NCI-H187 (cell line): ENCODE data around the gene KLF17.

Experiments
- DNase-seq, 2 experiments: peaks; one replicate each; lab custom pipeline; 2025; lab: John Stamatoyannopoulos, UW

Gene KLF17, protein sequence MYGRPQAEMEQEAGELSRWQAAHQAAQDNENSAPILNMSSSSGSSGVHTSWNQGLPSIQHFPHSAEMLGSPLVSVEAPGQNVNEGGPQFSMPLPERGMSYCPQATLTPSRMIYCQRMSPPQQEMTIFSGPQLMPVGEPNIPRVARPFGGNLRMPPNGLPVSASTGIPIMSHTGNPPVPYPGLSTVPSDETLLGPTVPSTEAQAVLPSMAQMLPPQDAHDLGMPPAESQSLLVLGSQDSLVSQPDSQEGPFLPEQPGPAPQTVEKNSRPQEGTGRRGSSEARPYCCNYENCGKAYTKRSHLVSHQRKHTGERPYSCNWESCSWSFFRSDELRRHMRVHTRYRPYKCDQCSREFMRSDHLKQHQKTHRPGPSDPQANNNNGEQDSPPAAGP

DNA sequence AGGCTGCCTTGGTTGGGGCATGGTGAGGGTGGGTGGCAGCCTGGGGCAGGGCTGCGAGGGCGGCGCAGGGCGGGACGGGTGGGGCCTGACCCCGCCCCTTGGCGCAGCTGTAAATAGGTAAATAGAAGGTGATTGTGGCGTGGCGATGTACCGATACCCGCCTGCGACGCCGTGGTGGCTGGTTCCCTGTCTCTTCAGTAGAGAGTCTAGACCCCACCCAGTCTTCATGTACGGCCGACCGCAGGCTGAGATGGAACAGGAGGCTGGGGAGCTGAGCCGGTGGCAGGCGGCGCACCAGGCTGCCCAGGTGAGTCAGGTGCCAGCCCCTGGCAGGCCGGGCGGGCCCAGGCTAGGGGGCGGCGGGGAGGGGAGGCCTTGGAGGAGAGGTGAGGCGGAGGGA, at the start of gene KLF17:
Gene KLF17, plus strand, starts transcription at position 140 of the 400 bp plus-strand sequence. Its CDS starts 87 bp downstream, at position 227.
- no peak for DNase-seq

DNA sequence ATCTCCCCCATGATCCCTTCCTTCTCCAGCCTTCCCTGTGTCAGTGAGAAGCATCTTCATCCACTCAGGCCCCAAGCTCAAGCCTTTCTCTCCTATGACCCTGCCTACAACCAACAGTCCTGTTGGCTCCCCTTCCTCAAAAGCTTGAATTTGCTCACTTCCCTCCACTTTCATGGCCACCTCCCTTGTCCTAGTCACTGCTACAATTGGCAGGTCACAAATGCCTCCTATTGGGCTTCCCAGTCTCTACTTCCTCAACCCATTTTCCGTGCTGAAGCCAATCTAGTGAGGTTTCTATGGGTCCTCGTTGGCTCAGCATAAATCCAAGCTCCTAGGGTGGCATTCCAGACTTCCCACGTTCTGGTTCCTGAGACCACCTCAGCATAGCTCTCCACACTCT, 47.2 kb upstream of the KLF17 start:
- no peak for DNase-seq

DNA sequence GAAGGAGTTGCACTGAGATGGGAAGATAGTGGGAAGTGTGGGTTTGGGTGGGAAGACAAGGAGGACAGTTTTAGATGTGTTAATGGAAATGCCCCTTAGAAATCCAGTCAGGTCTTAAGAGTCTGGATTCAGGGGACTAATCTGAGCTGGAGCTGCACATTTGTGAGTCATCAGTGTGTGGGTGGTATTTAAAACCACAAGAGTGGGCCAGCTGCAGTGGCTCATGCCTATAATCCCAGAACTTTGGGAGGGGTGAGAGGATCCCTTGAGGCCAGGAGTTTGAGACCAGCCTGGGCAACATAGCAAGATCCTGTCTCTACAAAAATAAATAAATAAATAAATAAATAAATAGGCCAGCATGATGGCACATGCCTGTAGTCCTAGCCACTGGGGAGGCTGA, 46.4 kb upstream of the KLF17 start:
- DNase-seq = no peak

DNA sequence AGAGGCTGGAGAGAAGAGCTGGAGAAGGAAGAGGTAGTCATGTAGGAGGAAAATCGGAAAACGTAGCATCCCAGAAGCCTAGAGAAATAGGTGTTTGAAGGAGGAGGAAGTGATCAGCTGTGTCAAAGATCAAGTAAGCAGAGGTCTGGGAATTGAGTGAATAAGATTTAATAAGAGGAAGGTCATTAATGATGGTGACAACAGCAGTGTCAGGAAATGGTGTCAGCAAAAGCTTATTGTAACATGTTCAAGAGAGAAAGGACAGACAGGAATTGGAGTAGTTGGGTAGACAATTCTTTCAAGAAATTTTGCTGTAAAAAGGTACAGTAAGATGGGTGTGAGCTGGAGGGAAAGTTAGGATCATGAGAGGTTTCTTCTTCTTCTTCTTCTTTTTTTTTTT, 45.8 kb upstream of the KLF17 start:
- DNase-seq = no peak

DNA sequence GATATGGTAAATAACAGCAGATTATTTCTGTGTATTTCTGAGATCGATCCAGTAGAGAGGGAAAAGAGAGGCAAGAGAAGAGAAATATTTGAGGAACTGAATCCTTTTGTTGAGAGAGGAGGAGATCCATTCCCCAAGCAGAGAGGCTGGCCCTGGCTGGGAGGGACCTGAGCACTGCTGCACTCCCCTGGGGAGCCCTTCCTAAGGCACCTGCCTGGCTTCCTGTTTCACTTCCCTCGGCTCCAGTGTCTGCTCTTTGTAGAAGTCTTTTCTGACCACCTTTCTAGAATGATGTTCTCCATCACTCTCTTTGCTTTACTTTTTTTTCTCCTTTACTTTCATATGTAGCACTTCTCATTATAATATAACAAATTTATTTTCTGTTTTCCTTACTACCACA, 45.1 kb upstream of the KLF17 start:
- DNase-seq = no peak

DNA sequence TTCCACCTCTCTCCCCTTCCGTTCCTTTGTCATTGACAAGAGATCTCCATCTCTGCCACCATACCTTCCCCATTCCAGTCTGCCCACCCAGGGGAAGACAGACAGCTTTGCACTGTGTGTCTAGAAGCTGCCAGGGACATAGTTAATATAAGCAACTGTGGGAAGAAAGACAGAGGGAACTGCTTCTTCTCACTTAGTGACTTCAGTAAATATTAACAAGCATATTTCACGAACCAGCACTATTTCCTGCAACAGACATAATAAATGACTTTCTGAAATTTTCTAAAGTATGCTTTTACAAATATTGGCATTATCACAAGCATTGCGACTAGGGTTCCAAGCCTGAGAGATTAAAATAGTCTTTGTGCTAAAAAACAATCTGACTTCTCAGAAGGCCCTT, 44.2 kb upstream of the KLF17 start:
- DNase-seq = no peak

DNA sequence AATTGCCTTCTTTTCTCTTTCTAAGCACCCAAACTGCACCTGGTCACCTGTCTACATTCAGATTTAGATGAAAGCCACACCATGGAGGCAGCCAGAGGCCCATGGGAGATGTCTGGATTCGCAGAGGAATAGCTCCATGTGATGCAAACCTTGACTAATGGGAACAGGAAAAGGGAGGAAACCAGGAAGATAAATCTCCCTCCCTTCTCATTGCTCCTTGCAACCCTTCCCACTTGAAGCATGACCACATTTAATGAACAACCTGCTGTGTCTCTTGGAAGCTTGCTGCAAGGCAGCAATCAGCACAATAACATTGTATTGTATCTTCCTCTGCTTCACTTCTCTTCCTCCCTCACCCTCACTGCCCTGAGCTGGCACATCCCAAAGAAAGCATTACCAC, 42.6 kb upstream of the KLF17 start:
- no peak for DNase-seq

DNA sequence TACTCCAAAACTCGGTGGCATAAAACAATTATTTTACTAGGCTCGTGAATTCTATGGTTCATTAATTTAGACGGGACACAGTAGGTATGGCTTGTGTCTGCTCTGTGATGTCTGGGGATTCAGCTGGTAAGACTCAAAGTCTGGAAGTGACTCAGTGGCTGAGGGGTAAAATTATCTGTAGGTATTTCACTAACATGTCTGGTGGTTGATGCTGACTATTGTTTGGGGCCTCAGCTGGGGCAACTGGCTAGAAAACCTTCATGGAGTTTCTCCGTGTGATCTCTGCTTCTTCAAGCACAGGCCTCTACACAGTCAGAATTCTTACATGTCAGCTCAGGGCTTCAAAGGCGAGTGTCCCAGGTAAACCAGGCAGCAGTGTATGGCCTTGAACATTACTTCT, 41.2 kb upstream of the KLF17 start:
- DNase-seq = no peak

DNA sequence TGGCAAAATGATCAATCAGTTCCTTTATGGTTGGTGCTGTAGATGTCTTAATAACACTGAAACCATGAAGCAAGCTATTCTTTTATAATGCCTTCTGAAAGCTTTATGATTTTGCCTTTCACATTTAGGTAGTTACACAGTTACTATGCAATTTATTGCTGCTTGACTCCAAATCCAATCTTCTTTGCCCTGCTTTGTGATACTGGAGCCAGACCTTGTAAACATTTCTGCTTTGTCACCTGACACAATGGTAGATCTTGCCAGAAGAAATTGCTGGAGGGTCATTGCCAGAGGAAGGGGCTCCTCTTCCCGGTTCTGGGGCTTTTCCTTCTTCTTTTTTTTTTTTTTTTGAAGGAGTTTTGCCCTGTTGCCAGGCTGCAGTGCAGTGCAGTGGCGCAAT, 40.5 kb upstream of the KLF17 start:
- no peak for DNase-seq

DNA sequence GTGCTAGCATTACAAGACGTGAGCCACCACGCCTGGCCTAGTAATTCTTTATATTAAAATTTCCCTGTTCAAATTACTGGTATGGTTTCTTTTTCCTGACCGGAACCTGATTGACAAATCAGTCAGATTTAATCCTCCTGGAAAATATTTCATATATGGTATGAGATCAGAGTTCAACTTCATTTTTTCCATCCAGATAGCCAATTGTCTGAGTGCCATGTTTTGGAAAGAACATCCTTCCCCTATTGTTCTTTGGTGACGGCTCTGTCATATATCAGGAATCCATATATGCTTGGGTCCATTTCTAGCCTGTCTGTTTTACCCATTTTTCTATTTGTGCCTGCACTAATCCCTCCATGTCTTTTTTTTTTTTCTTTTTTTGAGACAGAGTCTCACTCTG, 39.1 kb upstream of the KLF17 start:
- no peak for DNase-seq

DNA sequence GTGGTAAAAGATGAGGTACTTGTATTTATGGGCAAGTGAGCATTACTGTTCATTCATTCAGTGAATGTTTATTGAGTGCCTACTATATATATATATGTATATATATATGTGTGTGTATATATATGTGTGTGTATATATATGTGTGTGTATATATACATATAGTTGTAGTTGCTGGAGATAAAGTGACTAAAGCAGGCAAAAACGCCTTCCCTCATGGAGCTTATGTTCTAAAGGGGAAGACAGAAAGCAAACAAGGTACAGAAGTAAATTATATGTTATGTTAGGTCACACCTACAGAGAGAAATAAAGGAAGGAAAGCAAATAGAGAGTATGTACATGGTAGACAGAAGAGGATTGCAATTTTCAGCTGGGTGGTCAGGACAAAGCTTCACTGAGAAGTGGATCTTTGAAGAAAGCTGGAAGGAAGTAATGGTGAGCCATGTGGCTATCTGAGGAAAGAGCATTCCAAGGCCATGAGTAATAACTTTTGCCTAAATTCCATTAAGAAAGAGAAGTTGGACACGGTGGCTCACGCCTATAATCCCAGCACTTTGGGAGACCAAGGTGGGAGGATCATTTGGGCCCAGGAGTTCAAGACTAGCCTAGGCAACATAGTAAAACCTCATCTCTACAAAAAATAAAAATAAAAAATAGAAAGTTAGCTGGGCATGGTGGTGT, 33.5 kb upstream of the KLF17 start:
- no peak for DNase-seq

DNA sequence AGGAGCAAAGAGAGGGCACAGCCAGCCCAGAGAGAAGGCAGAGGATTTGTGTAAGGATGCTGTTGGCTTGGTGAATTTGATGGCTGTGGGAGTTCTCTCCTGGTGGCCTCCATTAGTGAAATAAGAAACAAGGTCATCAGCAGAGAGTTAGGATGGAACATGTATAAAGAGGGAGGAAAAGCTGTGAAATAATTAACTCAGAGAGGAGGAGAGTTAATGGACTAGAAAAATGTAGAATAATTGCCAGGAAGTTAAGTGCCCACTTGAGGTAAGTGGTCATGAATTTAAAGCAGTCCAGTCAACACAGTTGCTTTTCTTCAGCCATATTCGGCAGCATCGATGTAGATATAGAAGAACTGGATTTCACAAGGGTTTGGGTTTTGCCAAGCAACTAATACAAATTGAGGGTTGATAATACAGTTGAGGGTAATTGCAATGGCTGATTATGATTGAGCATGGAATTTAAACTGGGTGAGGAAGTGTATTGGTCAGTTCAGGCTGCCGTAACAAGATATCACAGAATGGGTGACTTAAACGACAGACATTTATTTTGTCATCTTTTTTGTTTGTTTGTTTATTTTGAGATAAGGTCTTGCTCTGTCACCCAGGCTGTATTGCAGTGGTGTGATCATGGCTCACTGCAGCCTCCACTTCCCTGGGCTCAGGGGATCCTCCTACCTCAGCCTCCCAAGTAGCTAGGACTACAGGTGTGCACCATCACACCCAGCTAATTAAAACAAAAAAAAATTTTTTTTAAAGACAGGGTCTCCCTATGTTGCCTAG, 31.7 kb upstream of the KLF17 start:
- DNase-seq = peak; percentile 8 to 46

DNA sequence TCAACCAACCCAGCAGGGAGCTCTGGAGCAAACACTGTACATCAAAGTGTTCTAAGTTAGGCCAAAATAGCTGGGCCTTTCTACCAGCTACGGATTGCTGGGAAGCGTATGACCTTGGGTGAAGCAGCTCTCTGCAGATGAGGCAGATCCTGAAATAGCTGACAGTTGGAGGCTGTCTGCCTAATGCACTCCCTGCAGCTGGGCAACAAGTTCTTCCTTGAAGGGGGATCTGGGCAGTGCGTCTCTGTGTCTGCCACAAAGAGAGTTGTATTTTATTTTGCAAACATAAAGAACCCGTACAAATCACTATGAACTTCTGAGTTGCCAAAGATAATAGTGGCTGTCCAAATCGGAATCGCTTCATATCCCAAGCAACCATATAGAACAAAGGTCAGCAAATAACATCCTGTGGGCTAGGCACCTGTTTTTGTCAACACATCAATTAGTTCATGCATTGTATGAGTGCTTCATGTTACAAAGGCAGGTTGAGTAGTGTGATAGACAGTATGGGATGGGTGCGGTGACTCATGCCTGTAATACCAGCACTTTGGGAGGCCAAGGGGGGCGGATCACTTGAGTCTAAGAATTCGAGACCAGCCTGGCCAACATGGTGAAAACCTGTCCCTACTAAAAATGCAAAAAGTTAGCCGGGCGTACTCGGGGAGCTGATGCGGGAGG, 29.1 kb upstream of the KLF17 start:
- DNase-seq = no peak

DNA sequence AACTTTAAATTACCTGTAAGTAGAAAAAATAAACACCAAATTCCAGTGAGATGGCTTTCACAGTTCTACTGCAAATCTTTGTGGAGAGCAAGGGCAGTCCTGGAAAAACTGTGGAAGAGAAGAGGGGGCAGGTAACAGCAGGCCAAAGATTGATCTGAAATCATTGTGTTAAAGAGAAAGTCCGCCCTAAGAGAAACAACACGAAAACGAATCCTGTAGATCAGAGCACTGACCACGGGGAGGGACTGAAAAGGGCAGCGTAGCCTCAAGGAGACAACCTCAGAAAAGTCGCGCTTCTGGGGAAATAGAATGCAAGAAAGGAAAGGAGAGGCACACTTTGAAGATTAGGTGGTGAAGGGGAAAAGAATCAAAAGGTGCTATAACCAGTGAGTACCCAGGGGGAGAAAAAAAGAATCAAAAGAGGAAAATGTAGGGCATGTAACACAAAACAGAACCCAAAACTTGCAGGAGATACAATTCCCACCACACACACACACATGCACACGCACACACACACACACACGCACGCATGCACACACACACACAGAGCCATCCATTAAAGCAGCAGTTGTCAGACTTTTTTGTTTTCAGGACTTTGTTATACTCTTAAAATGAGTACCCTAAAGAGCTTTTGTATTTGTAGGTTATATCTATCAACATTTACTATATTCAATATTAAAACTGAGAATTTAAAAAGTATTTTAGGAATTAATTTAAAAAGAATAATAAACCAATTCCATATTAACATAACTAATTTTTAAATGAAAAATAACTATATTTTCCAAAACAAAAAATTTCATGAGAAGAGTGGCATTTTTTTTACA, 28.0 kb upstream of the KLF17 start:
- no peak for DNase-seq

DNA sequence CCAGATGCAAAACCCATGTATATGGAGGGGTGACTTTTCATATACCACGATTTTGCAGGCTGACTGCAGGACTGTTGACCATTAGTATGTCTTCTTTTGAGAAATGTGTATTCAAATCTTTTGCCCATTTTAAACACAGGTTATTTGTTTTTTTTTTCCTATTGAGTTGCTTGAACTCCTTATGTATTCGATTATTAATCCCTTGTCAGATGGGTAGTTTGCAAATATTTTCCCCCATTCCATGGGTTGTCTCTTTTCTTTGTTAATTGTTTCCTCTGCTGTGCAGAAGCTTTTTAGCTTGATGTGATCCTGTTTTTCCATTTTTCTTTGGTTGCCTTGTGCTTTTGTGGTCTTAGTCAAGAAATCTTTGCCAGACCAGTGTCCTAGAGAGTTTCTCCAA, 24.6 kb upstream of the KLF17 start:
- no peak for DNase-seq

DNA sequence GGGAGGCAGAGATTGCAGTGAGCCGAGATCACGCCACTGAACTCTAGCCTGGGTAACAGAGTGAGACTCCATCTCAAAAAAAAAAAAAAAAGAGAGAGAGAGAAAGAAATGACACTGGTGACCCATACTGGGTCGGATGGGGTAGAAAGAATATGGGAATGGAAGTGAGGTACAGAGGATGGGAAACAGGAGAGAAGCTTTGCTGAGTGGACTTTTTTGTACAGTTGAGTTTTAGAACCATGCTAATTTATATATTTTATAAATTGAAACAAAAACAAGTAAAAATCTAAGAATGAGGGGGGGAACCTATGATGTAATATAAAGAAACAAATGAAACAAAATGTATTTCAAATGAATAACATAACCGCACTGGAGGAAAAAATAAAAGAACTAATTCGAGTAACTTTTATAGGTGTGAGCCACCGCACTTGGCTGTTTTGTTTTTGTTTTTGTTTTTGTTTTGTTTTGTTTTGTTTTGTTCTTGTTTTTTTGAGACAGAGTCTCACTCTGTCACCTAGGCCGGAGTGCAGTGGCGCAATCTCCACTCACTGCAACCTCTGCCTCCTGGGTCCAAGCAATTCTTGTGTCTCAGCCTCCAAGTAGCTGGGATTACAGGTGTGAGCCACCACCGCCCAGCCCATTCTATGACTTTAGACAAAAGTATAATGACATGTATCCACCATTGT, 18.3 kb upstream of the KLF17 start:
- no peak for DNase-seq

DNA sequence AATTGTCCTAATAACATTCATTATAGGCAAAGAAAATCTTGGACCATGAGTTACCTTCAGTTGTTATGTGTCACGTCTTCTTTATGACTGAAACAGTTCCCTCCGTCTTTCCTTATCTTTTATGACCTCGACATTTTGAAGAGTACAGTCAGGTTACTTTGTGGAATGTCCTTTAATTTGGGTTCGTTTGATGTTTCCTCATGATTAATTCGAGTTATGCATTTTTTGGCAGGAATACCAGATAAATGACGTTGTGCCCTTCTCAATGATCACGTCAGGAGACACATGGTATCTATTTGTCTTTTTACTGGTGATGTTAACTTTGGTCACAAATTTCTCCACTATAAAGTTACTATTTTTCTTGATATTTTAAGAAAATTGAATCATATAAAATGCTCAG, 17.3 kb upstream of the KLF17 start:
- no peak for DNase-seq

DNA sequence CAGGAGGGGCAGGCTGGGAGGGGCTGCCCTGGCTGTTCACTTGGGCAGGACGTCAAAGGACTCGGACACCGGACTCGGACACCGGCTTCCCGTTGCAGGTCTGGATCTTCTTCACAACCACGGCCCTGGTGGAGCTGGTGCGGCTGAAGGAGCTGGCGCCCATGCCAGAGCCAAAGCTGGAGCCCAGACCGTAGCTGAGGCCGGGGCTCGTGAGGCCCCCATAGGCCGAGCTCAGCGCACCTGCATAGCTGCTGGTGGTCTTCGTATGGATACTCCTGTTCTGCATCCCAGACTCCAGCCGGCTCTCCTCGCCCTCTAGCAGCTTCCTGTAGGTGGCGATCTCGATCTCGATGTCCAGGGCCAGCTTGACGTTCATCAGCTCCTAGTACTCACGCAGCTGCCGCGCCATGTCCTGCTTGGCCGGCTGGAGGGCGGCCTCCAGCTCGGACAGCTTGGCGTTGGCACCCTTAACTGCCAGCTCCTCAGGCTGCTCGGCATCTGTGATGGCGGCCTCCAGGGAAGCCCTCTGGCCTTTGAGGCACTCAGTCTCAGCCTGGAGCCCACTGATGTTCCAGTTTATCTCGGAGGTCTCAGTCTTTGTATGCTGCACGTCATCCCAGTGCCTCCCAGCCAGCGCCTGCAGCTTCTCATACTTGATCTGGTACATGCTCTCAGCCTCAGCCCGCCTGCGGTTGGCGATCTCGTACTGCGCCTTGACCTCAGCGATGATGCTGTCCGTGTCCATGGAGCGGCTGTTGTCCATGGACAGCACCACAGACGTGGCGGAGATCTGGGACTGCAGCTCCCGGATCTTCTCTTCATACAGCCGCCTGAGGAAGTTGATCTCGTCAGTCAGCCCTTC, 15.1 kb upstream of the KLF17 start:
- no peak for DNase-seq

DNA sequence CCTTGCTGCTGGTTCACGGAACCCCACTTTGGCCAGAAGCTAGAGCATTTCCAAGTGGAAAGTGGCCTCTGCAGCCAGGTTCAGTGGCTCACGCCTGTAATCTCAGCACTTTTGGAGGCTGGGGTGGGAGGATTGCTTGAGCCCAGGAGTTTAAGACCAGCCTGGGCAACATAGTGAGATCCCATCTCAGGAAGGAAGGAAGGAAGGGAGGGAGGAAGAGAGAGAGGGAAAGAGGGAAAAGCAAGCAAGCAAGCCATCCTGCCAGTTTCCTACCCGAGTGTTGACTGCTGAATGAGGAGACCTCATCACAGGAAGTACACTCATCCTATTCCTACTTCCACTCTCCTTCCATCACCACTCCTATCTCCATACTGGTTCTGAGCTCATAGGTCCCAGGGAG, 12.8 kb upstream of the KLF17 start:
- DNase-seq = no peak

DNA sequence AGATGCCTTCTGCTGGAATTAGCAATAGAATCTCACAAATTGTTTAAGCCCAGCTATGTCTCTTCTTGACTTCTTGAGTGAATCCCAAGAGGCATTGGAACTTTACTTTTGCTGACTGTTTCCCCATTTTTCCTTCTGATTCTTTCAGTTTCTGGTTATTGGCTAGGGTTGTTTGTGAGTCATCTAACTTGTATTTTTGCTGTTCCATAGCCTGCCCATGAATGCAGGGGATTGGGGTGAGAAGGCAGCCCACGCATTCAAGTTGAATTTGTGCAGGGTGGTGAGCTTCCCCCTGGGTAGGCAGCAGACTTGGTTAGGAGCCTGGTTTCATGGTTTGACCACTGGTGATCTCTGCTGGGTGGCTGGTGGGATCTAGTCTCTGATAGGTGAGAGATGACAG, 10.4 kb upstream of the KLF17 start:
- DNase-seq = no peak
